ENCODE data around the gene OR3A2. TPM values are rescaled to one million over a fixed set of nuclear protein-coding genes. Genes with fewer than 3 reads are reported as not detected.
"Not testable (repeated sequence)": the region's sequence is repeated elsewhere in the genome, so short reads cannot be mapped to it uniquely, and the experiment has no call there.

Gene OR3A2
- total RNA-seq, 1 experiment from 2014 or later = not detected

GRCh38 chr17:3342782-3343181, 43.3 kb downstream of the OR3A2 start:
- Mint-ChIP-seq H3K36me3 (ENCODE audit: insufficient read depth in 1 of 3, low read depth in 3 of 3) (peaks cover 5 to 21% (median 8%) of the 10 kb centered on the region in 3 experiments; a peak in 6 of 7 replicates), H3K9me3 (peaks cover 84 to 87% of the 10 kb centered on the region in 2 experiments)
- H3K9me3 ChIP-seq (ENCODE audit: control insufficient read depth, low read depth, low read length) = peaks cover 40% of the 10 kb centered on the region
- H3K18ac ChIP-seq (ENCODE audit: insufficient read length, low read depth, low read length); H3K27me3 ChIP-seq (ENCODE audit: insufficient read depth, low read length); H3K4me2 ChIP-seq (ENCODE audit: insufficient read depth, insufficient read length, low read length); H2AFZ ChIP-seq (ENCODE audit: low read length); H2BK120ac ChIP-seq (ENCODE audit: low read depth, low read length, poor library complexity, severe bottlenecking); H3K4ac ChIP-seq (ENCODE audit: low read depth, low read length); H3K27ac ChIP-seq (ENCODE audit: insufficient read length, low read depth, low read length); H3K27me3 Mint-ChIP-seq (ENCODE audit: low read depth); H3K14ac ChIP-seq (ENCODE audit: insufficient read depth, low read length); H3K23ac ChIP-seq (ENCODE audit: insufficient read length, low read depth, low read length); H4K8ac ChIP-seq (replicated peaks; ENCODE audit: insufficient read length, low read depth, low read length); H3K79me1 ChIP-seq (ENCODE audit: insufficient read depth, low read depth, low read length, poor library complexity, severe bottlenecking); H3K9ac ChIP-seq (ENCODE audit: extremely low read depth, insufficient read length, low read length); H4K91ac ChIP-seq (ENCODE audit: insufficient read length, low read depth, low read length); H3T11ph ChIP-seq (ENCODE audit: low read length); H3K4me1 ChIP-seq (ENCODE audit: insufficient read depth, low read length); H3K27ac Mint-ChIP-seq; H3K56ac ChIP-seq (ENCODE audit: insufficient read length, low read depth, low read length); H4K20me1 ChIP-seq (ENCODE audit: control insufficient read depth, insufficient read depth, insufficient read length); H2BK12ac ChIP-seq (ENCODE audit: insufficient read length, low read depth, low read length); DNase-seq; H3K4me3 Mint-ChIP-seq; H3K4me1 Mint-ChIP-seq; H2BK20ac ChIP-seq (ENCODE audit: low read depth, low read length, poor library complexity, severe bottlenecking); H2BK15ac ChIP-seq (ENCODE audit: low read depth, low read length); H3K23me2 ChIP-seq (ENCODE audit: insufficient read length, low read depth, low read length, poor library complexity, severe bottlenecking); H2BK5ac ChIP-seq (ENCODE audit: insufficient read length, low read length); H4K5ac ChIP-seq (ENCODE audit: insufficient read length, low read depth, low read length); H3K79me2 ChIP-seq (ENCODE audit: insufficient read depth, low read length); H2AK5ac ChIP-seq (ENCODE audit: insufficient read length, low read length): not testable (repeated sequence)
- WGBS (ENCODE audit: extremely low coverage, insufficient read length, low lambda C conversion rate) = no CpG with 5 or more reads among the region's 12 CpGs
